ENCODE data around the gene EP400. TPM values are rescaled to one million over a fixed set of nuclear protein-coding genes. Genes with fewer than 3 reads are reported as not detected.

Gene EP400
- total and polyA plus RNA-seq, 5 donors: 10.1 to 21.6 (median 16.5) TPM

GRCh38 chr12:131920902-131921840 lies 28.6 kb upstream of the EP400 start:
- Histone ChIP-seq H3K27me3 (ENCODE audit: control insufficient read depth, insufficient read depth) (no peaks in the 10 kb centered on the region), H3K9me3 (ENCODE audit: control insufficient read depth, low read length) (no peaks in the 10 kb centered on the region), H3K27ac (ENCODE audit: low read length) (no peak overlapping the region), H3K4me3 (ENCODE audit: low read length) (no peak overlapping the region), H3K4me1 (ENCODE audit: control insufficient read depth, insufficient read depth, low read length) (no peaks in the 10 kb centered on the region)
- WGBS: 84% methylated on average over 35 of the region's 35 CpGs
- DNase-seq (peak in 1 of 3 donors; percentile 58), ATAC-seq (peak; percentile 5 to 9)
- intact Hi-C loops (cut with DNase I): no loop called here

- WGBS: 65% methylated on average over 29 of the region's 29 CpGs
- no peaks in the 10 kb centered on the region for H3K27me3 ChIP-seq (ENCODE audit: control insufficient read depth, insufficient read depth)
- no peaks in the 10 kb centered on the region for H3K9me3 ChIP-seq (ENCODE audit: control insufficient read depth, low read length)
- intact Hi-C loops (cut with DNase I): no loop called here
- ATAC-seq (peak; percentile 53 to 76), DNase-seq (peak in 2 of 3 donors; percentile 74 to 83)
- H3K4me1 ChIP-seq (ENCODE audit: control insufficient read depth, insufficient read depth, low read length): no peaks in the 10 kb centered on the region
- H3K4me3 ChIP-seq (ENCODE audit: low read length): no peak overlapping the region
- H3K27ac ChIP-seq (ENCODE audit: low read length): no peak overlapping the region
Measured at GRCh38 chr12:131921866-131922769, 27.6 kb upstream of the EP400 start.

GRCh38 chr12:131922772-131923171 lies 27.0 kb upstream of the EP400 start:
- DNase-seq: peak in 2 of 3 donors; percentile 42 to 60
- no peak for ATAC-seq
- H3K27me3 ChIP-seq (ENCODE audit: control insufficient read depth, insufficient read depth): no peaks in the 10 kb centered on the region
- H3K4me3 ChIP-seq (ENCODE audit: low read length): no peak overlapping the region
- 90% methylated on average over 13 of the region's 13 CpGs for WGBS
- intact Hi-C loops (cut with DNase I): no loop called here
- no peaks in the 10 kb centered on the region for H3K9me3 ChIP-seq (ENCODE audit: control insufficient read depth, low read length)
- H3K27ac ChIP-seq (ENCODE audit: low read length): no peak overlapping the region
- H3K4me1 ChIP-seq (ENCODE audit: control insufficient read depth, insufficient read depth, low read length): no peaks in the 10 kb centered on the region

- intact Hi-C loops (cut with DNase I): no loop called here
- Histone ChIP-seq H3K27ac (ENCODE audit: low read length) (no peak overlapping the region), H3K27me3 (ENCODE audit: control insufficient read depth, insufficient read depth) (no peaks in the 10 kb centered on the region), H3K4me1 (ENCODE audit: control insufficient read depth, insufficient read depth, low read length) (no peaks in the 10 kb centered on the region), H3K9me3 (ENCODE audit: control insufficient read depth, low read length) (no peaks in the 10 kb centered on the region), H3K4me3 (ENCODE audit: low read length) (no peak overlapping the region)
- WGBS: 88% methylated on average over 11 of the region's 11 CpGs
- ATAC-seq: no peak
- DNase-seq: peak in 1 of 3 donors; percentile 24
Measured at GRCh38 chr12:131923260-131923659, 26.5 kb upstream of the EP400 start.

- DNase-seq (peak in 2 of 3 donors; percentile 66 to 71), ATAC-seq (no peak)
- H3K4me3 ChIP-seq (ENCODE audit: low read length): no peak overlapping the region
- no peaks in the 10 kb centered on the region for H3K9me3 ChIP-seq (ENCODE audit: control insufficient read depth, low read length)
- 80% methylated on average over 24 of the region's 24 CpGs for WGBS
- H3K4me1 ChIP-seq (ENCODE audit: control insufficient read depth, insufficient read depth, low read length): no peaks in the 10 kb centered on the region
- intact Hi-C loops (cut with DNase I): loop anchor here in 1 of 4 donors (5.0 kb wide), 1 partner anchor 35 kb away; the partner anchor contains the start of gene ULK1
- no peaks in the 10 kb centered on the region for H3K27me3 ChIP-seq (ENCODE audit: control insufficient read depth, insufficient read depth)
- no peak overlapping the region for H3K27ac ChIP-seq (ENCODE audit: low read length)
Measured at GRCh38 chr12:131927110-131928079, 22.3 kb upstream of the EP400 start.

GRCh38 chr12:131928080-131928710 lies 21.5 kb upstream of the EP400 start:
- ATAC-seq (peak; percentile 1 to 46), DNase-seq (peak in 2 of 3 donors; percentile 71 to 72)
- intact Hi-C loops (cut with DNase I): loop anchor here in 1 of 4 donors (5.0 kb wide), 1 partner anchor 36 kb away; the partner anchor contains the start of gene ULK1
- WGBS: 37% methylated on average over 33 of the region's 33 CpGs
- H3K27ac ChIP-seq (ENCODE audit: low read length): no peak overlapping the region
- no peaks in the 10 kb centered on the region for H3K4me1 ChIP-seq (ENCODE audit: control insufficient read depth, insufficient read depth, low read length)
- H3K27me3 ChIP-seq (ENCODE audit: control insufficient read depth, insufficient read depth): no peaks in the 10 kb centered on the region
- no peaks in the 10 kb centered on the region for H3K9me3 ChIP-seq (ENCODE audit: control insufficient read depth, low read length)
- peak overlapping the region; percentile 60 for H3K4me3 ChIP-seq (ENCODE audit: low read length)

- no peaks in the 10 kb centered on the region for H3K4me1 ChIP-seq (ENCODE audit: control insufficient read depth, insufficient read depth, low read length)
- no peaks in the 10 kb centered on the region for H3K9me3 ChIP-seq (ENCODE audit: control insufficient read depth, low read length)
- no peaks in the 10 kb centered on the region for H3K27me3 ChIP-seq (ENCODE audit: control insufficient read depth, insufficient read depth)
- DNase-seq: peak; percentile 95 to 98 (median 97)
- under 1% methylated on average over 84 of the region's 84 CpGs for WGBS
- intact Hi-C loops (cut with DNase I): loop anchor here in 1 of 4 donors (5.0 kb wide), 1 partner anchor 37 kb away; the partner anchor contains the start of gene ULK1
- peak; percentile 96 for ATAC-seq
- peak within 1 kb of the TSS; percentile 60 for H3K4me3 ChIP-seq (ENCODE audit: low read length)
- H3K27ac ChIP-seq (ENCODE audit: low read length): peak within 1 kb of the TSS; percentile 46
Measured at GRCh38 chr12:131928711-131929580, 20.8 kb upstream of the EP400 start, which contains the start of gene PUS1. TSS of gene PUS1 (plus strand) at chr12:131929276. CDS start at chr12:131929723, 447 bp downstream.

- peak in 2 of 3 donors; percentile 58 to 61 for DNase-seq
- 1% methylated on average over 87 of the region's 87 CpGs for WGBS
- H3K27me3 ChIP-seq (ENCODE audit: control insufficient read depth, insufficient read depth): no peaks in the 10 kb centered on the region
- H3K27ac ChIP-seq (ENCODE audit: low read length): no peak overlapping the region
- H3K4me1 ChIP-seq (ENCODE audit: control insufficient read depth, insufficient read depth, low read length): no peaks in the 10 kb centered on the region
- intact Hi-C loops (cut with DNase I): loop anchor here in 1 of 4 donors (5.0 to 10.0 kb wide), 2 partner anchors 38 to 95 kb away; partner anchors contain the start of gene ULK1
- peak; percentile 9 to 20 for ATAC-seq
- peak overlapping the region; percentile 49 for H3K4me3 ChIP-seq (ENCODE audit: low read length)
- no peaks in the 10 kb centered on the region for H3K9me3 ChIP-seq (ENCODE audit: control insufficient read depth, low read length)
Measured at GRCh38 chr12:131929581-131930456, 19.9 kb upstream of the EP400 start.
